ENCODE data around the gene ITM2C.

- TF ChIP-seq CTCF (IDR thresholded peaks at IDR 0.05; ENCODE audit: low read depth, low read length, poor library complexity, severe bottlenecking) (no peak), EZH2phosphoT487 (IDR thresholded peaks at IDR 0.05; ENCODE audit: borderline replicate concordance, low read length) (no peak)
These were observed 25.3 kb downstream of the ITM2C start for GRCh38 chr2:230889911-230890601.
